Liver (tissue), 9 donors: ENCODE results near the gene VPS72. TPM values are rescaled to one million over a fixed set of nuclear protein-coding genes. Genes with fewer than 3 reads are reported as not detected.

Source experiments
- DNase-seq: peaks from one replicate; pipeline ENCODE4 v3.0.0-alpha.2; 2017; ENCODE audit warnings: low spot score
- H3K27ac ChIP-seq, 2 donors: one replicate each; pipeline ENCODE4 v1.7.0; 2013; ENCODE audit warnings: inconsistent platforms in 2 of 2, low read length in 2 of 2, control low read depth in 1 of 2, low read depth in 1 of 2, mild to moderate bottlenecking in 1 of 2
- H3K27me3 ChIP-seq, 4 donors: one replicate each; pipeline versions ENCODE4 v1.6.1 to v1.7.0; 2013; ENCODE audit warnings: low read length in 3 of 4, inconsistent platforms in 1 of 4, mild to moderate bottlenecking in 1 of 4, moderate library complexity in 1 of 4; ENCODE audit not compliant: control insufficient read depth in 4 of 4, insufficient read depth in 4 of 4
- H3K36me3 ChIP-seq, 4 donors: one replicate each; pipeline versions ENCODE4 v1.6.1 to v1.7.0; 2013; ENCODE audit warnings: low read length in 3 of 4, mild to moderate bottlenecking in 3 of 4, low read depth in 1 of 4, moderate library complexity in 1 of 4; ENCODE audit not compliant: control insufficient read depth in 4 of 4, insufficient read depth in 3 of 4
- H3K4me1 ChIP-seq, 4 donors: one replicate each; pipeline versions ENCODE4 v1.6.1 to v1.7.0; 2013; ENCODE audit warnings: low read length in 3 of 4, mild to moderate bottlenecking in 3 of 4, moderate library complexity in 1 of 4; ENCODE audit not compliant: control insufficient read depth in 4 of 4, insufficient read depth in 4 of 4
- H3K4me3 ChIP-seq, 3 donors: one replicate each; pipeline versions ENCODE4 v1.6.1 to v1.7.0; 2013; ENCODE audit warnings: low read length in 3 of 3, control low read depth in 1 of 3, low read depth in 1 of 3, mild to moderate bottlenecking in 1 of 3
- H3K9ac ChIP-seq, 2 donors: one replicate each; pipeline ENCODE4 v1.7.0; 2013; ENCODE audit warnings: low read length in 2 of 2, mild to moderate bottlenecking in 2 of 2, moderate library complexity in 2 of 2, control low read depth in 1 of 2, low read depth in 1 of 2
- H3K9me3 ChIP-seq, 4 donors: one replicate each; pipeline versions ENCODE4 v1.6.1 to v1.7.0; 2013; ENCODE audit warnings: low read length in 3 of 4; ENCODE audit not compliant: control insufficient read depth in 4 of 4
- ATF3 ChIP-seq: IDR thresholded peaks from 2 replicates; pipeline ENCODE4 v1.6.1; 2016; ENCODE audit warnings: antibody characterized with exemption
- CTCF ChIP-seq: fragments of 150-350 bp; IDR thresholded peaks from 2 replicates; pipeline ENCODE4 v1.5.1; 2017; ENCODE audit warnings: improper control_type of control experiment, low read depth, low read length; ENCODE audit not compliant: missing input control
- EGR1 ChIP-seq, 2 donors: IDR thresholded peaks; 2 replicates each; pipeline ENCODE4 v1.6.1; 2016 to 2018; ENCODE audit warnings: antibody characterized with exemption in 2 of 2, low read depth in 2 of 2
- FOXA1 ChIP-seq: IDR thresholded peaks from 2 replicates; pipeline ENCODE4 v1.6.1; 2016; ENCODE audit warnings: antibody characterized with exemption
- FOXA2 ChIP-seq: IDR thresholded peaks from 2 replicates; pipeline ENCODE4 v1.6.1; 2016; ENCODE audit warnings: antibody characterized with exemption
- GABPA ChIP-seq, 2 donors: IDR thresholded peaks in 1 of 2; conservative IDR thresholded peaks in 1 of 2; 2 replicates each; pipeline ENCODE4 v1.6.1; 2016; ENCODE audit warnings: antibody characterized with exemption in 2 of 2, mild to moderate bottlenecking in 1 of 2, moderate library complexity in 1 of 2
- HNF4A ChIP-seq, 2 donors: conservative IDR thresholded peaks; 2 replicates each; pipeline ENCODE4 v1.6.1; 2016; ENCODE audit warnings: antibody characterized with exemption in 2 of 2, mild to moderate bottlenecking in 2 of 2
- HNF4G ChIP-seq: IDR thresholded peaks from 2 replicates; pipeline ENCODE4 v1.6.1; 2016; ENCODE audit warnings: antibody characterized with exemption
- JUND ChIP-seq, 2 donors: IDR thresholded peaks; 2 replicates each; pipeline ENCODE4 v1.6.1; 2016; ENCODE audit warnings: antibody characterized with exemption in 2 of 2
- MAX ChIP-seq: IDR thresholded peaks from 2 replicates; pipeline ENCODE4 v1.6.1; 2016; ENCODE audit warnings: antibody characterized with exemption
- NR2F2 ChIP-seq: IDR thresholded peaks from 2 replicates; pipeline ENCODE4 v1.6.1; 2016; ENCODE audit warnings: antibody characterized with exemption
- RAD21 ChIP-seq, 2 donors: IDR thresholded peaks; 2 replicates each; pipeline ENCODE4 v1.6.1; 2016; ENCODE audit warnings: antibody characterized with exemption in 2 of 2, mild to moderate bottlenecking in 2 of 2
- REST ChIP-seq: IDR thresholded peaks from 2 replicates; pipeline ENCODE4 v1.6.1; 2016; ENCODE audit warnings: antibody characterized with exemption, mild to moderate bottlenecking
- RXRA ChIP-seq, 2 donors: IDR thresholded peaks; 2 replicates each; pipeline ENCODE4 v1.6.1; 2017 to 2018; ENCODE audit warnings: antibody characterized with exemption in 2 of 2, mild to moderate bottlenecking in 1 of 2
- SP1 ChIP-seq: IDR thresholded peaks from 2 replicates; pipeline ENCODE4 v1.6.1; 2018; ENCODE audit warnings: antibody characterized with exemption, mild to moderate bottlenecking
- TAF1 ChIP-seq: conservative IDR thresholded peaks from 2 replicates; pipeline ENCODE4 v1.6.1; 2016; ENCODE audit warnings: antibody characterized with exemption, mild to moderate bottlenecking
- YY1 ChIP-seq: IDR thresholded peaks from 2 replicates; pipeline ENCODE4 v1.6.1; 2016; ENCODE audit warnings: antibody characterized with exemption, mild to moderate bottlenecking
- ZBTB33 ChIP-seq: IDR thresholded peaks from 2 replicates; pipeline ENCODE4 v1.6.1; 2016; ENCODE audit warnings: antibody characterized with exemption
- WGBS: extraction: QIAGEN DNeasy Blood & Tissue Kit; methylation state at CpG from one replicate; pipeline ENCODE4 v1.1.7; 2013; 5-methylcytosine and 5-hydroxymethylcytosine counted together
- polyA plus RNA-seq, 2 donors: library from polyadenylated mRNA; stranded (reverse) in 1 of 2; unstranded in 1 of 2; fragments of 200-250 nt in 1 of 2; fragments of >200 nt in 1 of 2; fragmentation: Nextera tagmentation in 1 of 2; extraction: Ambion mirVana in 1 of 2; gene quantifications; one replicate each; pipeline versions ENCODE4 v1.2.1 to v1.2.3, GENCODE V29; 2013 to 2015
- total RNA-seq, 2 donors: library from RNA; depleted of rRNA; stranded (reverse); fragments of >200 nt; gene quantifications; one replicate each; pipeline ENCODE4 v1.2.3, GENCODE V29; 2014
- donor health status: healthy.
- donor health status: healthy.
- donor health status: healthy.
- donor health status: healthy.
- donor health status: healthy.

VPS72 gene
- total and polyA plus RNA-seq, 4 donors = 10.7 to 16.0 (median 11.9) TPM

GRCh38 chr1:151134991-151135390, 55.0 kb downstream of the VPS72 start:
- TF ChIP-seq CTCF = no peak
- TF ChIP-seq JUND (IDR thresholded peaks at IDR 0.05) = no peak
- TF ChIP-seq RXRA (IDR thresholded peaks at IDR 0.05) = no peak
- TF ChIP-seq MAX = no peak
- TF ChIP-seq RAD21 (IDR thresholded peaks at IDR 0.05) = no peak
- TF ChIP-seq GABPA (IDR thresholded peaks at IDR 0.05 in 1 of 2, conservative IDR thresholded peaks at IDR 0.05 in 1 of 2) = no peak
- TF ChIP-seq ZBTB33 = no peak
- no peak for TF ChIP-seq HNF4A (conservative IDR thresholded peaks at IDR 0.05)
- no peak for TF ChIP-seq TAF1
- TF ChIP-seq FOXA2 = no peak
- TF ChIP-seq HNF4G = no peak
- no peak for TF ChIP-seq FOXA1
- no peak for TF ChIP-seq SP1
- TF ChIP-seq YY1 = no peak
- no peak for TF ChIP-seq REST
- no peak for TF ChIP-seq NR2F2
- TF ChIP-seq ATF3 = no peak
- TF ChIP-seq EGR1 (IDR thresholded peaks at IDR 0.05; ENCODE audit: low read depth in 2 of 2) = no peak
- no peak overlapping the region for H3K27ac ChIP-seq
- WGBS = 98% methylated on average over 7 of the region's 7 CpGs

More at GRCh38 chr1:151134991-151135390, 55.0 kb downstream of the VPS72 start:
- no peak for DNase-seq
- Histone ChIP-seq H3K4me3 (no peak overlapping the region), H3K27me3 (no peaks in the 10 kb centered on the region), H3K4me1 (no peaks in the 10 kb centered on the region), H3K36me3 (peaks cover 0 to 17% (median 4%) of the 10 kb centered on the region in 4 donors), H3K9ac (no peak overlapping the region), H3K9me3 (no peaks in the 10 kb centered on the region)
